Endothelial cell (in vitro differentiated cells): ENCODE results near the gene SLC4A2. TPM values are rescaled to one million over a fixed set of nuclear protein-coding genes. Genes with fewer than 3 reads are reported as not detected.
A peak's percentile ranks its signal among the peaks of the same experiment; 100 is the strongest.

ENCODE experiments used
- DNase-seq: peaks from one replicate; pipeline ENCODE4 v3.0.0; 2021; ENCODE audit warnings: low spot score
- H3K27ac Mint-ChIP-seq: one replicate; pipeline ENCODE4 v1.8.0; 2021; ENCODE audit warnings: mixed read lengths, inconsistent platforms; ENCODE audit not compliant: unreplicated experiment
- H3K27me3 Mint-ChIP-seq: one replicate; pipeline ENCODE4 v1.8.0; 2021; ENCODE audit warnings: mild to moderate bottlenecking, moderate library complexity, mixed read lengths, inconsistent platforms; ENCODE audit not compliant: unreplicated experiment
- H3K36me3 Mint-ChIP-seq: one replicate; pipeline ENCODE4 v1.8.0; 2021; ENCODE audit warnings: mild to moderate bottlenecking, low read depth, mixed read lengths, inconsistent platforms; ENCODE audit not compliant: unreplicated experiment
- H3K4me1 Mint-ChIP-seq: one replicate; pipeline ENCODE4 v1.8.0; 2021; ENCODE audit warnings: mild to moderate bottlenecking, mixed read lengths, inconsistent platforms; ENCODE audit not compliant: unreplicated experiment
- H3K4me3 Mint-ChIP-seq: one replicate; pipeline ENCODE4 v1.8.0; 2021; ENCODE audit warnings: mild to moderate bottlenecking, mixed read lengths, inconsistent platforms; ENCODE audit not compliant: unreplicated experiment
- H3K9me3 Mint-ChIP-seq: one replicate; pipeline ENCODE4 v1.8.0; 2021; ENCODE audit warnings: mixed read lengths, inconsistent platforms; ENCODE audit not compliant: unreplicated experiment
- CTCF ChIP-seq: fragments of 200-600 bp; sonication (generic); IDR thresholded peaks from one replicate; pipeline ENCODE4 v1.5.0; 2021; ENCODE audit warnings: antibody characterized with exemption; ENCODE audit not compliant: unreplicated experiment
- total RNA-seq: library from RNA; stranded (reverse); fragmentation: NEBNext Ultra II Directional; extraction: Animal tissue kit (Norgen Biotek cat#: 25700); gene quantifications from one replicate; pipeline ENCODE4 v1.2.1, GENCODE V29; 2021; ENCODE audit not compliant: unreplicated experiment

The SLC4A2 gene
- total RNA-seq, 1 donor from 2014 or later = 115 TPM

GRCh38 chr7:151101621-151102396, 42.4 kb downstream of the SLC4A2 start:
- no peak for DNase-seq
- Mint-ChIP-seq H3K27me3 (peaks cover 4% of the 10 kb centered on the region), H3K27ac (no peak overlapping the region), H3K4me3 (no peak overlapping the region), H3K4me1 (peaks cover 29% of the 10 kb centered on the region), H3K9me3 (no peaks in the 10 kb centered on the region), H3K36me3 (peaks cover 20% of the 10 kb centered on the region)
- TF ChIP-seq CTCF = no peak

GRCh38 chr7:151102991-151103390, 43.6 kb downstream of the SLC4A2 start:
- Mint-ChIP-seq H3K27ac (no peak overlapping the region), H3K27me3 (peaks cover 6% of the 10 kb centered on the region)
- no peak for DNase-seq

GRCh38 chr7:151103973-151104372, 44.6 kb downstream of the SLC4A2 start:
- Mint-ChIP-seq H3K36me3 (peaks cover 14% of the 10 kb centered on the region), H3K27me3 (peaks cover 6% of the 10 kb centered on the region), H3K4me3 (peak overlapping the region; percentile 1), H3K27ac (no peak overlapping the region), H3K4me1 (peaks cover 25% of the 10 kb centered on the region), H3K9me3 (no peaks in the 10 kb centered on the region)
- DNase-seq = no peak
- no peak for TF ChIP-seq CTCF

More at GRCh38 chr7:151102991-151103390, 43.6 kb downstream of the SLC4A2 start:
- TF ChIP-seq CTCF = no peak
- no peaks in the 10 kb centered on the region for H3K9me3 Mint-ChIP-seq
- H3K4me1 Mint-ChIP-seq = peaks cover 27% of the 10 kb centered on the region
- no peak overlapping the region for H3K4me3 Mint-ChIP-seq
- H3K36me3 Mint-ChIP-seq = peaks cover 14% of the 10 kb centered on the region

- no peak for DNase-seq
- TF ChIP-seq CTCF = no peak
- Mint-ChIP-seq H3K9me3 (no peaks in the 10 kb centered on the region), H3K27ac (no peak overlapping the region), H3K4me1 (peaks cover 21% of the 10 kb centered on the region), H3K27me3 (peaks cover 8% of the 10 kb centered on the region), H3K4me3 (peak overlapping the region; percentile 1), H3K36me3 (peaks cover 14% of the 10 kb centered on the region)
Measured at GRCh38 chr7:151104411-151105235, 45.2 kb downstream of the SLC4A2 start.
